22Rv1 (cell line): ENCODE data around the gene TRIO.

Experiments
- ZFX ChIP-seq: fragments of 450-650 bp; IDR thresholded peaks from 2 replicates; pipeline ENCODE4 v1.6.1; 2017; ENCODE audit warnings: antibody characterized with exemption, borderline replicate concordance
- TF ChIP-seq, protein P1 (sequence below): fragments of 450-650 bp; IDR thresholded peaks from 2 replicates; pipeline ENCODE4 v1.5.1; 2017; ENCODE audit warnings: mild to moderate bottlenecking

DNA sequence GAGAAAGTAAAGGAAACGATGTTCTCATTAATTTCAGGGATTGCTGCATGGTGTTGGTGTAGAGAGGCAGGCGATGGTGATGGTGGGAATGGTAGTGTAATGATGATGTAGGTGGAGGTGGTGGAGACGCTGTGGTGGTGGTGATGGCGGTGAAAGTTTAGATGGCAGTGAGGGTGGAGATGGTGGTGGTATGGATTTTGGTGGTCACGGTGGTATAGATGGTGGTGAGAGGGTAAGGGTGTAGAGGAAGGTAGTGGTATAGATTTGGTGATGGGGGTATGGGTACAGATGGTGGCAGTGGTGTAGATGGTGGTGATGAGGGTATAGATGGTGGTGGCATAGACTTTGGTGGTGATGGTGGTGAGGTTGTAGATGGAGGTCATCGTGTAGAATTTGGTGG is 259.3 kb downstream of the TRIO start:
- TF ChIP-seq ZFX = no peak
- TF ChIP-seq, protein P1, sequence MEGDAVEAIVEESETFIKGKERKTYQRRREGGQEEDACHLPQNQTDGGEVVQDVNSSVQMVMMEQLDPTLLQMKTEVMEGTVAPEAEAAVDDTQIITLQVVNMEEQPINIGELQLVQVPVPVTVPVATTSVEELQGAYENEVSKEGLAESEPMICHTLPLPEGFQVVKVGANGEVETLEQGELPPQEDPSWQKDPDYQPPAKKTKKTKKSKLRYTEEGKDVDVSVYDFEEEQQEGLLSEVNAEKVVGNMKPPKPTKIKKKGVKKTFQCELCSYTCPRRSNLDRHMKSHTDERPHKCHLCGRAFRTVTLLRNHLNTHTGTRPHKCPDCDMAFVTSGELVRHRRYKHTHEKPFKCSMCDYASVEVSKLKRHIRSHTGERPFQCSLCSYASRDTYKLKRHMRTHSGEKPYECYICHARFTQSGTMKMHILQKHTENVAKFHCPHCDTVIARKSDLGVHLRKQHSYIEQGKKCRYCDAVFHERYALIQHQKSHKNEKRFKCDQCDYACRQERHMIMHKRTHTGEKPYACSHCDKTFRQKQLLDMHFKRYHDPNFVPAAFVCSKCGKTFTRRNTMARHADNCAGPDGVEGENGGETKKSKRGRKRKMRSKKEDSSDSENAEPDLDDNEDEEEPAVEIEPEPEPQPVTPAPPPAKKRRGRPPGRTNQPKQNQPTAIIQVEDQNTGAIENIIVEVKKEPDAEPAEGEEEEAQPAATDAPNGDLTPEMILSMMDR = no peak
